GM23248 (cell line): ENCODE data around the gene TRIO. TPM values are rescaled to one million over a fixed set of nuclear protein-coding genes. Genes with fewer than 3 reads are reported as not detected.

Source experiments
- DNase-seq: peaks from one replicate; pipeline ENCODE4 v3.0.0-alpha.2; 2015
- H2AFZ ChIP-seq: fragments of 200-600 bp; sonication (generic); 2 replicates; pipeline ENCODE4 v1.6.1; 2016; ENCODE audit warnings: antibody characterized with exemption
- H3F3A ChIP-seq: fragments of 200-600 bp; sonication (generic); 2 replicates; pipeline ENCODE4 v1.6.1; 2016; ENCODE audit warnings: mild to moderate bottlenecking, antibody characterized with exemption, mixed run types; ENCODE audit not compliant: insufficient read depth
- H3K27ac ChIP-seq: fragments of 200-600 bp; sonication (generic); 2 replicates; pipeline ENCODE4 v1.5.1; 2016; ENCODE audit warnings: mild to moderate bottlenecking
- H3K27me3 ChIP-seq: fragments of 200-600 bp; sonication (generic); replicated peaks from 2 replicates; pipeline ENCODE4 v1.6.1; 2016; ENCODE audit warnings: mild to moderate bottlenecking; ENCODE audit not compliant: insufficient read depth
- H3K36me3 ChIP-seq: fragments of 200-600 bp; sonication (generic); 2 replicates; pipeline ENCODE4 v1.6.1; 2016; ENCODE audit warnings: low read depth, mild to moderate bottlenecking
- H3K4me1 ChIP-seq: fragments of 200-600 bp; sonication (generic); 2 replicates; pipeline ENCODE4 v1.6.1; 2016; ENCODE audit warnings: mild to moderate bottlenecking; ENCODE audit not compliant: insufficient read depth
- H3K4me2 ChIP-seq: fragments of 200-600 bp; sonication (generic); one replicate; pipeline ENCODE4 v1.6.1; 2016; ENCODE audit warnings: mild to moderate bottlenecking; ENCODE audit not compliant: unreplicated experiment
- H3K4me3 ChIP-seq: fragments of 200-600 bp; sonication (generic); 2 replicates; pipeline ENCODE4 v1.5.1; 2016; ENCODE audit warnings: mild to moderate bottlenecking
- H3K79me2 ChIP-seq: fragments of 200-600 bp; sonication (generic); 2 replicates; pipeline ENCODE4 v1.6.1; 2016; ENCODE audit warnings: mild to moderate bottlenecking; ENCODE audit not compliant: insufficient read depth
- H3K9ac ChIP-seq: fragments of 200-600 bp; sonication (generic); 2 replicates; pipeline ENCODE4 v1.6.1; 2016; ENCODE audit warnings: mild to moderate bottlenecking
- H3K9me2 ChIP-seq: fragments of 200-600 bp; sonication (generic); 2 replicates; pipeline ENCODE4 v1.6.1; 2016; ENCODE audit warnings: mixed run types, mild to moderate bottlenecking, moderate library complexity; ENCODE audit not compliant: insufficient read depth
- H3K9me3 ChIP-seq: fragments of 200-600 bp; sonication (generic); one replicate; pipeline ENCODE4 v1.6.1; 2017; ENCODE audit warnings: low read depth
- H4K20me1 ChIP-seq: fragments of 200-600 bp; sonication (generic); 2 replicates; pipeline ENCODE4 v1.6.0; 2016; ENCODE audit not compliant: insufficient read depth
- EZH2 ChIP-seq: fragments of 200-600 bp; sonication (generic); IDR thresholded peaks from 2 replicates; pipeline ENCODE4 v1.6.1; 2018; ENCODE audit warnings: antibody characterized with exemption, mild to moderate bottlenecking; ENCODE audit not compliant: insufficient read depth, poor library complexity, severe bottlenecking
- EZH2phosphoT487 ChIP-seq: fragments of 200-600 bp; sonication (generic); IDR thresholded peaks from 2 replicates; pipeline ENCODE4 v1.6.1; 2018; ENCODE audit warnings: antibody characterized with exemption, moderate library complexity, mild to moderate bottlenecking, low read depth; ENCODE audit not compliant: insufficient read depth
- WGBS, 2 experiments: methylation state at CpG; one replicate each; pipeline ENCODE4 v1.1.6; 2015 to 2017; ENCODE audit warnings: low lambda C conversion rate in 2 of 2, low coverage in 1 of 2; ENCODE audit errors: missing lambda C conversion rate in 2 of 2; 5-methylcytosine and 5-hydroxymethylcytosine counted together
- in situ Hi-C: fragments of 300-500 bp; cut with MboI; formaldehyde crosslinking; loops from 2 replicates; pipeline ENCODE4 v1.15.0; 2020
- polyA plus RNA-seq: library from polyadenylated mRNA; unstranded; fragments of >200 nt; fragmentation: Nextera tagmentation; extraction: Ambion mirVana; gene quantifications from 2 replicates; pipeline ENCODE4 v1.2.1, GENCODE V29; 2016
- total RNA-seq: library from RNA; depleted of rRNA; stranded (reverse); fragments of >200 nt; shearing (Covaris generic); gene quantifications from 2 replicates; pipeline ENCODE4 v1.2.3, GENCODE V29; 2014

The TRIO gene
- total and polyA plus RNA-seq, 2 experiments from 2014 or later = 28.1 to 198 TPM

DNA sequence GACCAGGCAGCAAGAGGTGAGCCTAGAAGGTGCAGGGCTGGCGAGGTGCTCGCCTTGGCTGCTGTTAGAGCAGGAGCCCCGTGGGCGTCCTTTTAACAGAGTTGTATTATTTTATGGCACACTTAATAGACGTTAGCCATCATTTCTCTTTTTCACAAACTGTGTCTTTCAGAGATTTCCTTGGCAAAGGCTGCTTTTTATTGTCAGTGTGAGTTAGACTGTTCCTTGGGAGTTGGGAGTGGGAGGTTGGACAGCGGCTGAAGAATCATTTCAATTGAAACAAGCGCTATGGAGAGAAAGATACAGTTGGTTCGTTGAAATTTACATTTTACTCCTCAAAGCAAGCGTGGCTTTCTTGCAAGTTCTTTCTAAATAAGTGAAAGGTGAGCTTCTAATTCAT lies 133.2 kb downstream of the TRIO start:
- Histone ChIP-seq H4K20me1 (peaks cover 4% of the 10 kb centered on the region; the same call in 1 of the 2 replicates), H3K79me2 (peaks cover 100% of the 10 kb centered on the region), H3K9ac (no peak overlapping the region), H3F3A (peaks cover 88% of the 10 kb centered on the region), H3K36me3 (peaks cover 55% of the 10 kb centered on the region), H3K27ac (no peak overlapping the region), H2AFZ (no peak overlapping the region), H3K4me3 (no peak overlapping the region), H3K27me3 (no peaks in the 10 kb centered on the region), H3K9me3 (no peaks in the 10 kb centered on the region), H3K4me1 (peaks cover 52% of the 10 kb centered on the region), H3K4me2 (no peak overlapping the region), H3K9me2 (no peaks in the 10 kb centered on the region)
- 96 to 97% methylated on average over 9 of the region's 9 CpGs for WGBS, 2 experiments
- DNase-seq = no peak
- in situ Hi-C loops = no loop called here
- TF ChIP-seq EZH2phosphoT487 (no peak), EZH2 (no peak)

DNA sequence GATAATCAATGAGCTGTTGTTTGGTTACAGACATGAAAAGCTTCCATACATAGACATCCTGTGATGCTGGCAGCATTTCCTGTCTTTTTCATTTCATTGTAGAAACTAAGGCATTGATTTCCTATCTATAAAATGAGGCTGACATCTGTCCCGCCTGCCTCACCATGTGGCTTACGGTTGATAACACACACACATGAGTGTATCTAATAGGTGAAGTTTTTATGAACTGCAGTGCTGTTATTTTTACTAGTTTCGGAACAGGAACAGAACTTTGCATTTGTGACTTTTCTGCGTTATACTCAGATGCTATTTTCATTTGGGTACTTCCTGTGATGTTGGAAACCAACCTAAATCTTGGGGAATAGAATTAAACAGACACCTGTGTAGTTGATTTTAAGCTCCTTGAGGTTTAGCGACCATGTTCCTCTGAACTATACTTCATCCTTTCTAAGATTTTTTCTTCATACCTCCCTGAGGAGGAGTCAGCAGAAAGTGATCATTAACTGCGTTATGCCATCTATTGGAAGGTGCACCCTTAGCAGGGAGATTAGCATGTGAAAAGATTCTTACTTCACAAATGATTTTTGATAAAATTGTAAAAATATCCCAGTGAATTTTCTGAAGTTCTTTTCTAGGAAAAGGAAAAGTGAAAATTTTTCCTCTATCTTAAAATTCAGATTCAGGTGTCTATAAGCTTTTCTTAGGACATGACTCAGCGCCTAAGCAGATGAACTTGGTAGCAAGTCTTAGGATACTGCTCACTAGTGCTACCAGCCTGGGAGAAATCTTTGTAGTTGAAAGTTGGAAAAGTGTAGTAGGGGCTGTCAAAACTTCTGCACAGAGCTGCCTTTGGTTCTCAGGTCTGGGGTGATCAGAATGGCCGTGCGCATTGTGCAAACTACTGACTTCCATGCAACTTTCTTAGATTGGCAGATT lies 134.5 kb downstream of the TRIO start:
- H3K9ac ChIP-seq = no peak overlapping the region
- H3K4me1 ChIP-seq = peaks cover 39% of the 10 kb centered on the region; the same call in 1 of the 2 replicates
- no peaks in the 10 kb centered on the region for H3K9me2 ChIP-seq
- TF ChIP-seq EZH2phosphoT487 = no peak
- TF ChIP-seq EZH2 = no peak
- H3F3A ChIP-seq = peaks cover 86% of the 10 kb centered on the region
- H3K4me2 ChIP-seq = no peak overlapping the region
- H2AFZ ChIP-seq = no peak overlapping the region
- WGBS, 2 experiments = 97 to 99% methylated on average over 9 of the region's 9 CpGs
- peak; percentile 46 for DNase-seq
- in situ Hi-C loops = no loop called here
- H3K79me2 ChIP-seq = peaks cover 100% of the 10 kb centered on the region
- H4K20me1 ChIP-seq = peaks cover 4% of the 10 kb centered on the region; the same call in 1 of the 2 replicates
- H3K27me3 ChIP-seq = no peaks in the 10 kb centered on the region
- no peak overlapping the region for H3K4me3 ChIP-seq
- peak overlapping the region; percentile 25; the same call in 1 of the 2 replicates for H3K27ac ChIP-seq
- H3K36me3 ChIP-seq = peaks cover 54% of the 10 kb centered on the region
- no peaks in the 10 kb centered on the region for H3K9me3 ChIP-seq

DNA sequence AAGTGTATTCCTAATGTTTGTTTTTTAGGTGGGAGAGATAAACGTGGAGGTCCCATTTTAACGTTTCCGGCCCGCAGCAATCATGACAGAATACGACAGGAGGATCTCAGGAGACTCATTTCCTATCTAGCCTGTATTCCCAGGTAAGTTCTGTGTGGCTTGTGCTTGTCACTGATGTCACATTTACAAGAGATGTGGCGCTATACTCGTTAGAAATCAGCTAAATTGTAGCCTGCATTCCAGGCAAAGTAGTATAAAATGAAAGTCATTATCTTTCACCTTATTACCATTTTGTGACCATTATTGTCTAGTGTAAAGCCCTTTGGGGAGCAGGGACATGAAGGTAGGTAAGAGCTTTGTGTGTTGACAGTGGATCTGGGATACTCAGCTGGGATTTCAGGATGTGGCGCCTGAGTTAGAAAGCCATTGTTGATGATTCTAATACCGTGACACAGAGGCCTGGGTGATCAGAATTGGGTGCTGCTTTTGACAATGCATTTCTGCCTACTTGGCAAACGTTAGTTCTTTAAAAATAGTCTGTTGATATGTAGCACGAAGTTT lies 137.2 kb downstream of the TRIO start:
- H3K79me2 ChIP-seq = peaks cover 100% of the 10 kb centered on the region
- no peak overlapping the region for H3K9ac ChIP-seq
- H3K9me2 ChIP-seq = no peaks in the 10 kb centered on the region
- H3K36me3 ChIP-seq = peaks cover 69% of the 10 kb centered on the region
- H3K4me3 ChIP-seq = no peak overlapping the region
- no peak for DNase-seq
- H3K27me3 ChIP-seq = no peaks in the 10 kb centered on the region
- no peak overlapping the region for H2AFZ ChIP-seq
- in situ Hi-C loops = no loop called here
- peaks cover 88% of the 10 kb centered on the region for H3F3A ChIP-seq
- peaks cover 4% of the 10 kb centered on the region; the same call in 1 of the 2 replicates for H4K20me1 ChIP-seq
- no peaks in the 10 kb centered on the region for H3K9me3 ChIP-seq
- TF ChIP-seq EZH2 (no peak), EZH2phosphoT487 (no peak)
- 90 to 94% methylated on average over 11 of the region's 11 CpGs for WGBS, 2 experiments
- H3K4me2 ChIP-seq = no peak overlapping the region
- no peak overlapping the region for H3K27ac ChIP-seq
- 0 out of 2 replicates have a peak, but pooled peaks cover 27% of the 10 kb centered on the region for H3K4me1 ChIP-seq

DNA sequence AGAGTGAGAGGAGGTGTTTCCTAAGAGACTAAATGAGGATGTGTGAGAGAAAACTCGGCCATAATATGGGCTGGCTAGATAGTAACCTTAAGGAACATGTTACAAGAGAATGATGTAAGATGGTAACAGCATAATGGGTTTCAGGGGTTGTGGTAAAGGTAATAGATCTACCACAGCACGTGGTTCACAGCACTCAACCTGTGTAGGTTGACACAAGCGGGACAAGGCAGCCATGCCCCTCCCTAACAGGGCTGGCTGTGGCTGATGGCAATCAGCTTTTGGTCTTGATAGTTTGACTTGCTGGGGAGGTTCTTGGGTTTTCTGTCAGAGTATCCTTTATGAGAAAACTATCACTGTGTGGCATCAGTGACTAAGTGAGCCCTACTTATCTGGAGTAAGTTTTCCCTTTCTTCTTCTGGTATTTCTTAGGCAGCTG lies 138.6 kb downstream of the TRIO start:
- Histone ChIP-seq H3K9me3 (no peaks in the 10 kb centered on the region), H3K27ac (peak overlapping the region; percentile 9; the same call in 1 of the 2 replicates), H3K27me3 (no peaks in the 10 kb centered on the region), H3K4me1 (0 out of 2 replicates have a peak, but pooled peaks cover 25% of the 10 kb centered on the region), H4K20me1 (peaks cover 4% of the 10 kb centered on the region; the same call in 1 of the 2 replicates), H2AFZ (no peak overlapping the region), H3K36me3 (peaks cover 65% of the 10 kb centered on the region), H3K79me2 (peaks cover 100% of the 10 kb centered on the region), H3K4me2 (no peak overlapping the region), H3K9me2 (no peaks in the 10 kb centered on the region), H3K9ac (no peak overlapping the region), H3K4me3 (no peak overlapping the region), H3F3A (peaks cover 89% of the 10 kb centered on the region)
- 98 to 100% methylated on average over 3 of the region's 3 CpGs for WGBS, 2 experiments
- in situ Hi-C loops = no loop called here
- TF ChIP-seq EZH2phosphoT487 (no peak), EZH2 (no peak)
- DNase-seq = no peak
